SK-N-SH treated with all-trans-retinoic acid at 6 μM for 48 hours (cell line): ENCODE data around the gene GLRX5.

ENCODE experiments used
- ARNTL ChIP-seq: fragments of 450-650 bp; formaldehyde crosslinking; IDR thresholded peaks from 2 replicates; pipeline ENCODE4 v1.5.0; 2020; ENCODE audit warnings: low read depth, mild to moderate bottlenecking, moderate library complexity, borderline replicate concordance
- CREB5 ChIP-seq: fragments of 250-450 bp; sonication (Bioruptor Pico); IDR thresholded peaks from 2 replicates; pipeline ENCODE4 v1.5.1; 2020; ENCODE audit warnings: low read depth, mild to moderate bottlenecking, moderate library complexity
- CSDC2 ChIP-seq: fragments of 250-450 bp; sonication (Bioruptor Pico); IDR thresholded peaks from 2 replicates; pipeline ENCODE4 v1.5.0; 2020; ENCODE audit warnings: mild to moderate bottlenecking, moderate library complexity
- ESRRG ChIP-seq: fragments of 250-450 bp; sonication (Bioruptor Pico); IDR thresholded peaks from 2 replicates; pipeline ENCODE4 v1.6.1; 2021; ENCODE audit warnings: mild to moderate bottlenecking
- GLIS3 ChIP-seq: fragments of 250-450 bp; sonication (Bioruptor Pico); IDR thresholded peaks from 2 replicates; pipeline ENCODE4 v1.5.0; 2020; ENCODE audit warnings: mild to moderate bottlenecking, moderate library complexity
- ISL1 ChIP-seq: fragments of 250-450 bp; sonication (Bioruptor Pico); IDR thresholded peaks from 2 replicates; pipeline ENCODE4 v2.1.2; 2022; ENCODE audit warnings: mild to moderate bottlenecking, moderate library complexity
- RARB ChIP-seq: fragments of 250-450 bp; sonication (Bioruptor Pico); IDR thresholded peaks from 2 replicates; pipeline ENCODE4 v1.8.0; 2021; ENCODE audit warnings: mild to moderate bottlenecking, moderate library complexity
- SNAI2 ChIP-seq: fragments of 250-450 bp; sonication (Bioruptor Pico); IDR thresholded peaks from 2 replicates; pipeline ENCODE4 v1.5.0; 2020; ENCODE audit warnings: mild to moderate bottlenecking, moderate library complexity
- TCF4 ChIP-seq: fragments of 250-450 bp; sonication (Bioruptor Pico); IDR thresholded peaks from 2 replicates; pipeline ENCODE4 v1.8.0; 2021; ENCODE audit warnings: mild to moderate bottlenecking, moderate library complexity, borderline replicate concordance
- ZC3H10 ChIP-seq: fragments of 250-450 bp; sonication (Bioruptor Pico); IDR thresholded peaks from 2 replicates; pipeline ENCODE4 v1.5.1; 2021; ENCODE audit warnings: mild to moderate bottlenecking, moderate library complexity
- ZFP3 ChIP-seq: fragments of 250-450 bp; sonication (Bioruptor Pico); IDR thresholded peaks from 2 replicates; pipeline ENCODE4 v1.5.0; 2020; ENCODE audit warnings: mild to moderate bottlenecking, moderate library complexity
- ZNF565 ChIP-seq: fragments of 450-650 bp; formaldehyde crosslinking; conservative IDR thresholded peaks from 2 replicates; pipeline ENCODE4 v1.5.0; 2020; ENCODE audit warnings: low read depth, mild to moderate bottlenecking, moderate library complexity
- TF ChIP-seq, protein P1 (sequence below): fragments of 250-450 bp; sonication (Bioruptor Pico); IDR thresholded peaks from 2 replicates; pipeline ENCODE4 v1.5.0; 2020; ENCODE audit warnings: mild to moderate bottlenecking, moderate library complexity
- TF ChIP-seq, protein P2 (sequence below): fragments of 250-450 bp; sonication (Bioruptor Pico); IDR thresholded peaks from 2 replicates; pipeline ENCODE4 v1.8.0; 2020; ENCODE audit warnings: mild to moderate bottlenecking, moderate library complexity, borderline replicate concordance

DNA sequence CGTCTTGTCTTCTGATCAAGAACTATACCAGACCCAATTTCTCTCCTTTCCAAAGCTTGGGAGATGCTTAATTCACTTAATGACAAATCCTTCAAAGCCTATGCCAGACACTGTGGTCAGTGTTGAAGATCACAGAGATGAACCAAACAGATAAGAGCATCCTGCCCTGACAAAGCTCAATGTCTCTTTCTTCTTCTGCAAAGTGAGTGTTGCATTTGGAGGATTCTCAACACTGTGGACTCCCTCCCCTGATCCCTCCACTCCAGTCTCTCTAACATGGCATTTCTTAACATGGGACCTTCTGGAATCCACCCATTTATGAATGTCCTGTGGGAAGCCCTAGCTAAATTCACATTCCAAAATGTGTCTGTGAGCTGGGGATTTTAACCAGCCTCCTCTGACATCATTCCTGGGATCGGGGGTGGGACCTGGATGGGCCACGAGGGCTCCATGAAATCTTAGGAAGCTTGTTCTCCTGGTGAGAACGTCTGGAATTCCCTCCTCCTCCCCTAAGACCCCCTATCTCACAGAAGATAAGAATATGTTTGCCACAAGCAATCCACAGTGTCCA, 38.7 kb upstream of the GLRX5 start:
- TF ChIP-seq ZNF565 (CRISPR knock-in tag) (no peak), ZFP3 (CRISPR knock-in tag) (no peak), ISL1 (CRISPR knock-in tag) (no peak), RARB (CRISPR knock-in tag) (no peak), TCF4 (CRISPR knock-in tag) (no peak), CREB5 (CRISPR knock-in tag) (no peak), ARNTL (CRISPR knock-in tag) (no peak), ESRRG (CRISPR knock-in tag) (no peak), ZC3H10 (CRISPR knock-in tag) (no peak), GLIS3 (CRISPR knock-in tag) (no peak), CSDC2 (CRISPR knock-in tag) (no peak), SNAI2 (CRISPR knock-in tag) (no peak)
- TF ChIP-seq, protein P1, sequence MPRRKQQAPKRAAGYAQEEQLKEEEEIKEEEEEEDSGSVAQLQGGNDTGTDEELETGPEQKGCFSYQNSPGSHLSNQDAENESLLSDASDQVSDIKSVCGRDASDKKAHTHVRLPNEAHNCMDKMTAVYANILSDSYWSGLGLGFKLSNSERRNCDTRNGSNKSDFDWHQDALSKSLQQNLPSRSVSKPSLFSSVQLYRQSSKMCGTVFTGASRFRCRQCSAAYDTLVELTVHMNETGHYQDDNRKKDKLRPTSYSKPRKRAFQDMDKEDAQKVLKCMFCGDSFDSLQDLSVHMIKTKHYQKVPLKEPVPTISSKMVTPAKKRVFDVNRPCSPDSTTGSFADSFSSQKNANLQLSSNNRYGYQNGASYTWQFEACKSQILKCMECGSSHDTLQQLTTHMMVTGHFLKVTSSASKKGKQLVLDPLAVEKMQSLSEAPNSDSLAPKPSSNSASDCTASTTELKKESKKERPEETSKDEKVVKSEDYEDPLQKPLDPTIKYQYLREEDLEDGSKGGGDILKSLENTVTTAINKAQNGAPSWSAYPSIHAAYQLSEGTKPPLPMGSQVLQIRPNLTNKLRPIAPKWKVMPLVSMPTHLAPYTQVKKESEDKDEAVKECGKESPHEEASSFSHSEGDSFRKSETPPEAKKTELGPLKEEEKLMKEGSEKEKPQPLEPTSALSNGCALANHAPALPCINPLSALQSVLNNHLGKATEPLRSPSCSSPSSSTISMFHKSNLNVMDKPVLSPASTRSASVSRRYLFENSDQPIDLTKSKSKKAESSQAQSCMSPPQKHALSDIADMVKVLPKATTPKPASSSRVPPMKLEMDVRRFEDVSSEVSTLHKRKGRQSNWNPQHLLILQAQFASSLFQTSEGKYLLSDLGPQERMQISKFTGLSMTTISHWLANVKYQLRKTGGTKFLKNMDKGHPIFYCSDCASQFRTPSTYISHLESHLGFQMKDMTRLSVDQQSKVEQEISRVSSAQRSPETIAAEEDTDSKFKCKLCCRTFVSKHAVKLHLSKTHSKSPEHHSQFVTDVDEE, result no peak
- TF ChIP-seq, protein P2, sequence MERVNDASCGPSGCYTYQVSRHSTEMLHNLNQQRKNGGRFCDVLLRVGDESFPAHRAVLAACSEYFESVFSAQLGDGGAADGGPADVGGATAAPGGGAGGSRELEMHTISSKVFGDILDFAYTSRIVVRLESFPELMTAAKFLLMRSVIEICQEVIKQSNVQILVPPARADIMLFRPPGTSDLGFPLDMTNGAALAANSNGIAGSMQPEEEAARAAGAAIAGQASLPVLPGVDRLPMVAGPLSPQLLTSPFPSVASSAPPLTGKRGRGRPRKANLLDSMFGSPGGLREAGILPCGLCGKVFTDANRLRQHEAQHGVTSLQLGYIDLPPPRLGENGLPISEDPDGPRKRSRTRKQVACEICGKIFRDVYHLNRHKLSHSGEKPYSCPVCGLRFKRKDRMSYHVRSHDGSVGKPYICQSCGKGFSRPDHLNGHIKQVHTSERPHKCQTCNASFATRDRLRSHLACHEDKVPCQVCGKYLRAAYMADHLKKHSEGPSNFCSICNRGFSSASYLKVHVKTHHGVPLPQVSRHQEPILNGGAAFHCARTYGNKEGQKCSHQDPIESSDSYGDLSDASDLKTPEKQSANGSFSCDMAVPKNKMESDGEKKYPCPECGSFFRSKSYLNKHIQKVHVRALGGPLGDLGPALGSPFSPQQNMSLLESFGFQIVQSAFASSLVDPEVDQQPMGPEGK (CRISPR knock-in tag), result no peak
